Measurements from ENCODE around the gene PARD3B. TPM values are rescaled to one million over a fixed set of nuclear protein-coding genes. Genes with fewer than 3 reads are reported as not detected.

PARD3B gene
- total and polyA plus RNA-seq, 2 donors (not counting 1 experiment from before 2014, with no cell fraction given): 7.4 to 20.6 TPM

DNA sequence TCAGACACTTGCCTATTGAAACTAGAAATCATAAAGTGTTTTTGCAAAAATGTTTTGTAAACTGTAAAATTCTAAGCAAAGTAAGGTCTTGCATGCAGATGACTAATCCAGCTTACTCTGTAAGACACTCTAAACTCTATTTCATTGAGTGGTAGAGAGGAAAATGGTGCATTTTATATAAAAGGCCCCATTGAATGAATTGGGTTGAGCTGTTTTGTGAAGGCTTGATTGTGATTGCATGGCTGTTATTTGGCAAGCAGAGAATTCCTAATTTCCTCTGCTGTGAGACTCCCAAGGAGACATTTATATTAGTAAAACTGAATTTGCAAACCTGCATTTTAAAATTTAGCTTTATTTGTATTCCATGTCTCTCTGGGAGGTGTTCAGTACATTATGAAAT lies 234.5 kb downstream of the PARD3B start:
- H3K4me2 ChIP-seq (ENCODE audit: extremely low read depth, insufficient read depth, low read length): no peak overlapping the region
- H3K27ac ChIP-seq (ENCODE audit: insufficient read depth, low read length): no peak overlapping the region
- no peaks in the 10 kb centered on the region for H3K36me3 ChIP-seq (ENCODE audit: control insufficient read depth, insufficient read depth, low read length)
- no peak overlapping the region for H2AFZ ChIP-seq (ENCODE audit: low read length)
- TF ChIP-seq EZH2 (IDR thresholded peaks at IDR 0.05; ENCODE audit: low read length, missing control alignments): no peak
- TF ChIP-seq, protein P1, sequence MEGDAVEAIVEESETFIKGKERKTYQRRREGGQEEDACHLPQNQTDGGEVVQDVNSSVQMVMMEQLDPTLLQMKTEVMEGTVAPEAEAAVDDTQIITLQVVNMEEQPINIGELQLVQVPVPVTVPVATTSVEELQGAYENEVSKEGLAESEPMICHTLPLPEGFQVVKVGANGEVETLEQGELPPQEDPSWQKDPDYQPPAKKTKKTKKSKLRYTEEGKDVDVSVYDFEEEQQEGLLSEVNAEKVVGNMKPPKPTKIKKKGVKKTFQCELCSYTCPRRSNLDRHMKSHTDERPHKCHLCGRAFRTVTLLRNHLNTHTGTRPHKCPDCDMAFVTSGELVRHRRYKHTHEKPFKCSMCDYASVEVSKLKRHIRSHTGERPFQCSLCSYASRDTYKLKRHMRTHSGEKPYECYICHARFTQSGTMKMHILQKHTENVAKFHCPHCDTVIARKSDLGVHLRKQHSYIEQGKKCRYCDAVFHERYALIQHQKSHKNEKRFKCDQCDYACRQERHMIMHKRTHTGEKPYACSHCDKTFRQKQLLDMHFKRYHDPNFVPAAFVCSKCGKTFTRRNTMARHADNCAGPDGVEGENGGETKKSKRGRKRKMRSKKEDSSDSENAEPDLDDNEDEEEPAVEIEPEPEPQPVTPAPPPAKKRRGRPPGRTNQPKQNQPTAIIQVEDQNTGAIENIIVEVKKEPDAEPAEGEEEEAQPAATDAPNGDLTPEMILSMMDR (conservative IDR thresholded peaks at IDR 0.05 in 1 of 2, IDR thresholded peaks at IDR 0.05 in 1 of 2; ENCODE audit: low read depth in 1 of 2, low read length in 2 of 2): no peak
- H3K9ac ChIP-seq (ENCODE audit: insufficient read depth, low read length): no peak overlapping the region
- H3K4me3 ChIP-seq (replicated peaks in 1 of 4; ENCODE audit: control extremely low read depth in 1 of 4, insufficient read depth in 1 of 4, low read depth in 3 of 4, low read length in 4 of 4): no peak overlapping the region
- no peaks in the 10 kb centered on the region for H3K79me2 ChIP-seq (ENCODE audit: control insufficient read depth, insufficient read depth, low read length)
- H3K27me3 ChIP-seq (ENCODE audit: control insufficient read depth, insufficient read depth, low read length): no peaks in the 10 kb centered on the region
- H3K4me1 ChIP-seq (ENCODE audit: control insufficient read depth, extremely low read depth, insufficient read depth, low read length): no peaks in the 10 kb centered on the region
- DNase-seq (ENCODE audit: low read depth in 2 of 2): no peak
- no peaks in the 10 kb centered on the region for H3K9me3 ChIP-seq (ENCODE audit: control insufficient read depth, insufficient read depth, low read depth, low read length)
- H4K20me1 ChIP-seq (ENCODE audit: control insufficient read depth, extremely low read depth, insufficient read depth, low read length): no peaks in the 10 kb centered on the region

DNA sequence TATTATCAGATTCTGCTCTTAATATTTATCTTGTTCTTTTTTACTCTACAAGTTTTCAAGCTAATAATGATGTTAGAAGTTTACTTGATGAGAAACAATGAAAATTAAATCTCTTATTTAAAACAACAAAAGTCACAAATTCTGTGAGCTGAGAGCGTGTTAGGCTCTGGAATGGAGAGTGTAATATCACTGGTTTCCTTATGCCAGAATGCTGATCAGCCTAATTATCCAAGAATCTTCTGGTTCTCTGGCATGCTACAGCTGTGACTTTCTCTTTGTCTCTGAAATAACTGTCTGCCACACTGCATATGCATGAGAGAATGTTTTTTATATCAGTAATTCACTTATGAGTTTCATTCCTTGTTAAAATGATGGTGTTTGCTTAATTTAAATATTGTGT lies 236.7 kb downstream of the PARD3B start:
- no peaks in the 10 kb centered on the region for H4K20me1 ChIP-seq (ENCODE audit: control insufficient read depth, extremely low read depth, insufficient read depth, low read length)
- H3K36me3 ChIP-seq (ENCODE audit: control insufficient read depth, insufficient read depth, low read length): no peaks in the 10 kb centered on the region
- TF ChIP-seq, protein P1 (conservative IDR thresholded peaks at IDR 0.05 in 1 of 2, IDR thresholded peaks at IDR 0.05 in 1 of 2; ENCODE audit: low read depth in 1 of 2, low read length in 2 of 2): no peak
- TF ChIP-seq EZH2 (IDR thresholded peaks at IDR 0.05; ENCODE audit: low read length, missing control alignments): no peak
- DNase-seq (ENCODE audit: low read depth in 2 of 2): no peak
- H3K27me3 ChIP-seq (ENCODE audit: control insufficient read depth, insufficient read depth, low read length): no peaks in the 10 kb centered on the region
- no peaks in the 10 kb centered on the region for H3K9me3 ChIP-seq (ENCODE audit: control insufficient read depth, insufficient read depth, low read depth, low read length)
- no peaks in the 10 kb centered on the region for H3K4me1 ChIP-seq (ENCODE audit: control insufficient read depth, extremely low read depth, insufficient read depth, low read length)
- H3K27ac ChIP-seq (ENCODE audit: insufficient read depth, low read length): no peak overlapping the region
- no peak overlapping the region for H3K9ac ChIP-seq (ENCODE audit: insufficient read depth, low read length)
- H3K4me2 ChIP-seq (ENCODE audit: extremely low read depth, insufficient read depth, low read length): no peak overlapping the region
- H3K79me2 ChIP-seq (ENCODE audit: control insufficient read depth, insufficient read depth, low read length): no peaks in the 10 kb centered on the region
- no peak overlapping the region for H2AFZ ChIP-seq (ENCODE audit: low read length)
- H3K4me3 ChIP-seq (replicated peaks in 1 of 4; ENCODE audit: control extremely low read depth in 1 of 4, insufficient read depth in 1 of 4, low read depth in 3 of 4, low read length in 4 of 4): no peak overlapping the region

DNA sequence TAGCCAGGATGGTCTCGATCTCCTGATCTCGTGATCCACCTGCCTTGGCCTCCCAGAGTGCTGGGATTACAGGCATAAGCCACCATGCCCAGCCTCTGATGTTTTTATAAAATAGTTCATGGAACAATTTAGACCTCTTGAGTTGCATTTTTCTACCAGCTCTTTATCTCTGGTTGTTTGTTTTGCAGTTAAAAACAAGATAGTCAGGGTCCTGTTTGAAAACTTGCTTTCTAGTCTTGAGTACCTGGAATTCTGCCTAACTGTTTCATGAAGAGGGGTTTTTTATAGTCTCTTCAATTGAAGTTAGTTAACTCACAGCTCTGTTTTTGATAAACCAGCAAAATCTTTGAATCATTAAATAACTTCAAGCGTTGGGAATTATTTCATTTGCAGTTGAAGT lies 244.8 kb downstream of the PARD3B start:
- H3K9me3 ChIP-seq (ENCODE audit: control insufficient read depth, insufficient read depth, low read depth, low read length): no peaks in the 10 kb centered on the region
- H2AFZ ChIP-seq (ENCODE audit: low read length): no peak overlapping the region
- peaks cover under 1% of the 10 kb centered on the region for H3K4me1 ChIP-seq (ENCODE audit: control insufficient read depth, extremely low read depth, insufficient read depth, low read length)
- no peak overlapping the region for H3K4me3 ChIP-seq (replicated peaks in 1 of 4; ENCODE audit: control extremely low read depth in 1 of 4, insufficient read depth in 1 of 4, low read depth in 3 of 4, low read length in 4 of 4)
- no peaks in the 10 kb centered on the region for H4K20me1 ChIP-seq (ENCODE audit: control insufficient read depth, extremely low read depth, insufficient read depth, low read length)
- no peak overlapping the region for H3K27ac ChIP-seq (ENCODE audit: insufficient read depth, low read length)
- no peak overlapping the region for H3K4me2 ChIP-seq (ENCODE audit: extremely low read depth, insufficient read depth, low read length)
- H3K36me3 ChIP-seq (ENCODE audit: control insufficient read depth, insufficient read depth, low read length): no peaks in the 10 kb centered on the region
- DNase-seq (ENCODE audit: low read depth in 2 of 2): no peak
- H3K27me3 ChIP-seq (ENCODE audit: control insufficient read depth, insufficient read depth, low read length): no peaks in the 10 kb centered on the region
- H3K79me2 ChIP-seq (ENCODE audit: control insufficient read depth, insufficient read depth, low read length): no peaks in the 10 kb centered on the region
- H3K9ac ChIP-seq (ENCODE audit: insufficient read depth, low read length): no peak overlapping the region
- TF ChIP-seq, protein P1 (conservative IDR thresholded peaks at IDR 0.05 in 1 of 2, IDR thresholded peaks at IDR 0.05 in 1 of 2; ENCODE audit: low read depth in 1 of 2, low read length in 2 of 2): no peak
- TF ChIP-seq EZH2 (IDR thresholded peaks at IDR 0.05; ENCODE audit: low read length, missing control alignments): no peak

Data from fibroblast of lung (primary cell).